22Rv1 (cell line): Measurements from ENCODE around the gene DOCK3.

Experiments
- H3K27ac ChIP-seq: fragments of 450-650 bp; 2 replicates; pipeline ENCODE4 v1.5.1; 2017
- ZFX ChIP-seq: fragments of 450-650 bp; IDR thresholded peaks from 2 replicates; pipeline ENCODE4 v1.6.1; 2017; ENCODE audit warnings: antibody characterized with exemption, borderline replicate concordance
- TF ChIP-seq, protein P1 (sequence below): fragments of 450-650 bp; IDR thresholded peaks from 2 replicates; pipeline ENCODE4 v1.5.1; 2017; ENCODE audit warnings: mild to moderate bottlenecking

DOCK3 gene

GRCh38 chr3:51353131-51353530, 678.4 kb downstream of the DOCK3 start:
- no peak overlapping the region for H3K27ac ChIP-seq
- TF ChIP-seq ZFX = no peak
- TF ChIP-seq, protein P1, sequence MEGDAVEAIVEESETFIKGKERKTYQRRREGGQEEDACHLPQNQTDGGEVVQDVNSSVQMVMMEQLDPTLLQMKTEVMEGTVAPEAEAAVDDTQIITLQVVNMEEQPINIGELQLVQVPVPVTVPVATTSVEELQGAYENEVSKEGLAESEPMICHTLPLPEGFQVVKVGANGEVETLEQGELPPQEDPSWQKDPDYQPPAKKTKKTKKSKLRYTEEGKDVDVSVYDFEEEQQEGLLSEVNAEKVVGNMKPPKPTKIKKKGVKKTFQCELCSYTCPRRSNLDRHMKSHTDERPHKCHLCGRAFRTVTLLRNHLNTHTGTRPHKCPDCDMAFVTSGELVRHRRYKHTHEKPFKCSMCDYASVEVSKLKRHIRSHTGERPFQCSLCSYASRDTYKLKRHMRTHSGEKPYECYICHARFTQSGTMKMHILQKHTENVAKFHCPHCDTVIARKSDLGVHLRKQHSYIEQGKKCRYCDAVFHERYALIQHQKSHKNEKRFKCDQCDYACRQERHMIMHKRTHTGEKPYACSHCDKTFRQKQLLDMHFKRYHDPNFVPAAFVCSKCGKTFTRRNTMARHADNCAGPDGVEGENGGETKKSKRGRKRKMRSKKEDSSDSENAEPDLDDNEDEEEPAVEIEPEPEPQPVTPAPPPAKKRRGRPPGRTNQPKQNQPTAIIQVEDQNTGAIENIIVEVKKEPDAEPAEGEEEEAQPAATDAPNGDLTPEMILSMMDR = no peak

DNA sequence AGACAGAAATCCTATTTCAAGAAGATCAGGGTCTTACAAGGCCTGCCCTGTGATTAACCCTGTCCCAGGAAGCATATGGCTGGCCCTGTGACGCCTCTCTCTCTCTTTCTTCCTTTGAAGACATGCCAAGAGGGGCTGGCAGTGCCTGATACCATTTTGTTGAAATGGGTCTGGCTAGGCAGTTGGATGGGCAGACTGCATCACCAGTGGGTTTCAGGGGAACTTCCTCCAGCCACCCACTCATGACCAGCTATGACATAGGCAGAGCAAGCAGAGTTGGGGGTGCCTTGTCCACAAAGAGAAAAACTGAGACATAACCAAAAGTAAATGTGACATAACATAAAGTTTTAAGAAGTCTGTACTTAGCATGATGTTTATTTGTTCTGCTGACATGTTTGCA, 679.0 kb downstream of the DOCK3 start:
- H3K27ac ChIP-seq = no peak overlapping the region
- TF ChIP-seq, protein P1 = no peak
- no peak for TF ChIP-seq ZFX

- TF ChIP-seq, protein P1 = no peak
- no peak for TF ChIP-seq ZFX
- no peak overlapping the region for H3K27ac ChIP-seq
Measured at GRCh38 chr3:51354172-51354571, 679.4 kb downstream of the DOCK3 start.

DNA sequence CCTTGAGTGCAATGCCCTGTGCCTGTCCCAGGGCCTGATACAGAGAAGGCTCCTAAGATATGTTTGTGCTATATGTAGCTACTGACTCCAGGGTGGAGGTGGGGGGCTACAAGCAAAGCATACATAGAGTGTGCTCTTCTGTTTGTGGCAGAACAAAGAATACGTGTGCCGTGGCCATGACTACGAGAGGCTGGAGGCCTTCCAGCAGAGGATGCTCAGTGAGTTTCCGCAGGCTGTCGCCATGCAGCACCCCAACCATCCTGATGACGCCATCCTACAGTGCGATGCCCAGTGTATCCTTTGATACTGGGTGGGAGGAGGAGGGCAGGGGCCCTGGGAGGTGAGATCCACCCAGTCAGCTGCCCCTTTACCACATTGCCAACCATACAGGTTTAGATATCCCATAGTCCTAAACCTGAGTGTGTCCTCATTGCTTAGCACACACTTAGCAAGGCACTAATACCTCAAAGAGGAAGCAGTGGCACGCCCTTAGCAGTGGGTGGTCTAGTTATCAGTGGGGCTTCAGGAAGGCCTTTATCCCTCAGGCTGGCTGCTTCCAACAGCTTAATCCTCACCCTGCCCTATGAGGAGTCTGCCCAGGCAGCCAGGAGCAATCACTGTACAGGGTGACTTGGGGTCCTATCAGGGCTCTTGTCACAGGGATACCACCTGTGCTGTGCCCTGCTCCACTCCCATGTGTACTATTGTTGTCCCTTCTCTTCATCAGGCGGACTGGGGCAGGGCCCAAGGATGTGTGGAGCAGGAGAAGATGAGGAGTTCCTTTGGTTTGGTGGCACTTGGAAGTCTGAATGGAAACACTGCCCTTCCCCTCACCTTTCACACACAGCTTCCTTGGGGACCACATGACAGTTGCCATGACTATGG, 680.2 kb downstream of the DOCK3 start:
- TF ChIP-seq, protein P1 = no peak
- TF ChIP-seq ZFX = no peak
- no peak overlapping the region for H3K27ac ChIP-seq

GRCh38 chr3:51355891-51356578, 681.3 kb downstream of the DOCK3 start:
- TF ChIP-seq, protein P1 = no peak
- no peak for TF ChIP-seq ZFX
- no peak overlapping the region for H3K27ac ChIP-seq

DNA sequence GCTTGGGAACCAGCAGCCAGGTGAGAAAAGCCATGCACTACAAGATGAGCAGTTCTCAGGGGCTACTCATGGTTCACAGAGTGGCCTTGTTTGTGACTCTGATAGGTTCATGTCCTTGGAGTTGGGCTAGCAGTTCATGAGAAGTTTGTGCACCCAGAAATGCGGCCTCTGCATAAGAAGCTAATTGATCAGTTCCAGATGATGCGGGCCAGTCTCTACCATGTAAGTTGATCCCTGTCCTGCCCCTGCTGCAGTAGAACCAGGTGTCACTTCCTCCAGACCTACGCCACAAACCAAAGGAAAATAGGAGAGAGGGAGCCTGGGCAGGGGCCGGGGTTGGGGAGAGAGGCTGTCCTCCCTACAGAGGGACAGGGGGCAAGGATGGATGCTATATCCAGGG, 683.1 kb downstream of the DOCK3 start:
- no peak for TF ChIP-seq ZFX
- TF ChIP-seq, protein P1 = no peak
- H3K27ac ChIP-seq = no peak overlapping the region

DNA sequence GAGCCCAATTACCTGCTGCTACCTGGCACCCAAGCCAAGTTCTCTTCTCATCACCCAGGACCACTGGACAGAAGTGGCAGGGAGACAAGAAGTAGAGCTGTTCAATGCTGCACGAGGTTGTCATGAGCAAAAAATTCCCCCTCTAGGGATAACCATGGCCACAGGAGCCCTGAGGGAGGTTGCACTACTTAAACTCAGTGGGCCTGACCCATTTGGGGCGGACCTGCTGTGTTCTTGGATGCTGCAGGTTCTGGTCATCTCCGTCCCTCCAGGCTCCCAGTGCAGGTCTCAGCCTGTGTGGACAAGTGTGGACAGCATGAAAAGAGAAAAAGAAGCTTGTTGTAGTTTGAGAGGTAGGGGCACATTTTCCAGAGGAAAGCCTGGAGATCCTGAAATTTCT, 684.3 kb downstream of the DOCK3 start:
- no peak overlapping the region for H3K27ac ChIP-seq
- no peak for TF ChIP-seq ZFX
- TF ChIP-seq, protein P1 = no peak
